ENCODE results near the gene ZBTB17.

- TF ChIP-seq, protein P1, sequence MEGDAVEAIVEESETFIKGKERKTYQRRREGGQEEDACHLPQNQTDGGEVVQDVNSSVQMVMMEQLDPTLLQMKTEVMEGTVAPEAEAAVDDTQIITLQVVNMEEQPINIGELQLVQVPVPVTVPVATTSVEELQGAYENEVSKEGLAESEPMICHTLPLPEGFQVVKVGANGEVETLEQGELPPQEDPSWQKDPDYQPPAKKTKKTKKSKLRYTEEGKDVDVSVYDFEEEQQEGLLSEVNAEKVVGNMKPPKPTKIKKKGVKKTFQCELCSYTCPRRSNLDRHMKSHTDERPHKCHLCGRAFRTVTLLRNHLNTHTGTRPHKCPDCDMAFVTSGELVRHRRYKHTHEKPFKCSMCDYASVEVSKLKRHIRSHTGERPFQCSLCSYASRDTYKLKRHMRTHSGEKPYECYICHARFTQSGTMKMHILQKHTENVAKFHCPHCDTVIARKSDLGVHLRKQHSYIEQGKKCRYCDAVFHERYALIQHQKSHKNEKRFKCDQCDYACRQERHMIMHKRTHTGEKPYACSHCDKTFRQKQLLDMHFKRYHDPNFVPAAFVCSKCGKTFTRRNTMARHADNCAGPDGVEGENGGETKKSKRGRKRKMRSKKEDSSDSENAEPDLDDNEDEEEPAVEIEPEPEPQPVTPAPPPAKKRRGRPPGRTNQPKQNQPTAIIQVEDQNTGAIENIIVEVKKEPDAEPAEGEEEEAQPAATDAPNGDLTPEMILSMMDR (IDR thresholded peaks at IDR 0.05; ENCODE audit: borderline replicate concordance, extremely low read depth, low read length, poor library complexity, severe bottlenecking): no peak
- no peak for TF ChIP-seq EZH2 (IDR thresholded peaks at IDR 0.05; ENCODE audit: borderline replicate concordance, low read depth, low read length, severe bottlenecking)
Observed at GRCh38 chr1:15936025-15936424, 39.9 kb downstream of the ZBTB17 start.
